SK-N-SH treated with all-trans-retinoic acid at 6 μM for 48 hours (cell line): Measurements from ENCODE around the gene SNAP91.

Source experiments
- ATAC-seq: fragments of 200-7000 bp; cut with Tn5 transposase; 3 replicates; pipeline ENCODE4 v1.9.1; 2020; ENCODE audit warnings: mild to moderate bottlenecking, moderate library complexity
- ARNTL ChIP-seq: fragments of 450-650 bp; formaldehyde crosslinking; IDR thresholded peaks from 2 replicates; pipeline ENCODE4 v1.5.0; 2020; ENCODE audit warnings: low read depth, mild to moderate bottlenecking, moderate library complexity, borderline replicate concordance
- BACH2 ChIP-seq: fragments of 250-450 bp; sonication (Bioruptor Pico); IDR thresholded peaks from 2 replicates; pipeline ENCODE4 v1.9.0; 2021; ENCODE audit warnings: mild to moderate bottlenecking, borderline replicate concordance
- CREB5 ChIP-seq: fragments of 250-450 bp; sonication (Bioruptor Pico); IDR thresholded peaks from 2 replicates; pipeline ENCODE4 v1.5.1; 2020; ENCODE audit warnings: low read depth, mild to moderate bottlenecking, moderate library complexity
- CSDC2 ChIP-seq: fragments of 250-450 bp; sonication (Bioruptor Pico); IDR thresholded peaks from 2 replicates; pipeline ENCODE4 v1.5.0; 2020; ENCODE audit warnings: mild to moderate bottlenecking, moderate library complexity
- ESRRG ChIP-seq: fragments of 250-450 bp; sonication (Bioruptor Pico); IDR thresholded peaks from 2 replicates; pipeline ENCODE4 v1.6.1; 2021; ENCODE audit warnings: mild to moderate bottlenecking
- GLIS3 ChIP-seq: fragments of 250-450 bp; sonication (Bioruptor Pico); IDR thresholded peaks from 2 replicates; pipeline ENCODE4 v1.5.0; 2020; ENCODE audit warnings: mild to moderate bottlenecking, moderate library complexity
- ISL1 ChIP-seq: fragments of 250-450 bp; sonication (Bioruptor Pico); IDR thresholded peaks from 2 replicates; pipeline ENCODE4 v2.1.2; 2022; ENCODE audit warnings: mild to moderate bottlenecking, moderate library complexity
- OSR1 ChIP-seq: fragments of 250-450 bp; sonication (Bioruptor Pico); IDR thresholded peaks from 2 replicates; pipeline ENCODE4 v1.8.0; 2022; ENCODE audit warnings: moderate library complexity, mild to moderate bottlenecking, inconsistent platforms
- POU6F1 ChIP-seq: fragments of 250-450 bp; sonication (Bioruptor Pico); IDR thresholded peaks from 2 replicates; pipeline ENCODE4 v1.8.0; 2021; ENCODE audit warnings: low read depth, mild to moderate bottlenecking, moderate library complexity, borderline replicate concordance
- RARB ChIP-seq: fragments of 250-450 bp; sonication (Bioruptor Pico); IDR thresholded peaks from 2 replicates; pipeline ENCODE4 v1.8.0; 2021; ENCODE audit warnings: mild to moderate bottlenecking, moderate library complexity
- SNAI2 ChIP-seq: fragments of 250-450 bp; sonication (Bioruptor Pico); IDR thresholded peaks from 2 replicates; pipeline ENCODE4 v1.5.0; 2020; ENCODE audit warnings: mild to moderate bottlenecking, moderate library complexity
- TCF4 ChIP-seq: fragments of 250-450 bp; sonication (Bioruptor Pico); IDR thresholded peaks from 2 replicates; pipeline ENCODE4 v1.8.0; 2021; ENCODE audit warnings: mild to moderate bottlenecking, moderate library complexity, borderline replicate concordance
- TOX ChIP-seq: fragments of 250-450 bp; sonication (Bioruptor Pico); IDR thresholded peaks from 2 replicates; pipeline ENCODE4 v1.8.0; 2021; ENCODE audit warnings: mild to moderate bottlenecking, moderate library complexity, borderline replicate concordance
- TSHZ2 ChIP-seq: fragments of 250-450 bp; sonication (Bioruptor Pico); IDR thresholded peaks from 2 replicates; pipeline ENCODE4 v1.5.0; 2020; ENCODE audit warnings: mild to moderate bottlenecking, moderate library complexity
- ZFP3 ChIP-seq: fragments of 250-450 bp; sonication (Bioruptor Pico); IDR thresholded peaks from 2 replicates; pipeline ENCODE4 v1.5.0; 2020; ENCODE audit warnings: mild to moderate bottlenecking, moderate library complexity
- ZFP30 ChIP-seq: fragments of 450-650 bp; formaldehyde crosslinking; IDR thresholded peaks from 2 replicates; pipeline ENCODE4 v1.5.0; 2022; ENCODE audit warnings: mild to moderate bottlenecking, moderate library complexity
- ZNF70 ChIP-seq: fragments of 450-650 bp; formaldehyde crosslinking; IDR thresholded peaks from 2 replicates; pipeline ENCODE4 v1.5.0; 2020; ENCODE audit warnings: mild to moderate bottlenecking, moderate library complexity
- ZNF8 ChIP-seq: fragments of 450-650 bp; formaldehyde crosslinking; IDR thresholded peaks from 2 replicates; pipeline ENCODE4 v1.5.0; 2020; ENCODE audit warnings: mild to moderate bottlenecking, moderate library complexity
- TF ChIP-seq, protein P1 (sequence below): fragments of 250-450 bp; sonication (Bioruptor Pico); IDR thresholded peaks from 2 replicates; pipeline ENCODE4 v1.8.0; 2020; ENCODE audit warnings: mild to moderate bottlenecking, moderate library complexity, borderline replicate concordance

Gene SNAP91

DNA sequence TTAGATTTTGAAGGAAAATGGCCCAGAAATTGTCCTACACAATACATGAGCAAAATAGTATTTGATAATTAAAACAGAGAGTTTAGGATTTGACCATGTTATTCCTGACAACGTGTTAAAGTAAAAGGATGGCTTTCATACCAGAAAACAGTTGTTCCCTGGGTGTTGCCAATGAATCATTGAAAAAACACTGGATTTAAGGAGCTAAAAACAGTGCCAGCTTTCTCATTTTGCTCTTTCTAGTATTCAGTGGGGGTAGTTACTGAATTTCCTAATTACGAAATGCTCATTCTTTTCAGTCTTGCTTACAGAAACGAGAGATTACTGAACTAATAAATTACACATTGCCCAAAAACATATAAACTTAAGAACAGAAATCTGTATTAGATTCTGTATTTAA, 26.6 kb upstream of the SNAP91 start:
- no peak for ATAC-seq
- TF ChIP-seq TCF4 (CRISPR knock-in tag) = no peak
- TF ChIP-seq GLIS3 (CRISPR knock-in tag) = no peak
- TF ChIP-seq, protein P1, sequence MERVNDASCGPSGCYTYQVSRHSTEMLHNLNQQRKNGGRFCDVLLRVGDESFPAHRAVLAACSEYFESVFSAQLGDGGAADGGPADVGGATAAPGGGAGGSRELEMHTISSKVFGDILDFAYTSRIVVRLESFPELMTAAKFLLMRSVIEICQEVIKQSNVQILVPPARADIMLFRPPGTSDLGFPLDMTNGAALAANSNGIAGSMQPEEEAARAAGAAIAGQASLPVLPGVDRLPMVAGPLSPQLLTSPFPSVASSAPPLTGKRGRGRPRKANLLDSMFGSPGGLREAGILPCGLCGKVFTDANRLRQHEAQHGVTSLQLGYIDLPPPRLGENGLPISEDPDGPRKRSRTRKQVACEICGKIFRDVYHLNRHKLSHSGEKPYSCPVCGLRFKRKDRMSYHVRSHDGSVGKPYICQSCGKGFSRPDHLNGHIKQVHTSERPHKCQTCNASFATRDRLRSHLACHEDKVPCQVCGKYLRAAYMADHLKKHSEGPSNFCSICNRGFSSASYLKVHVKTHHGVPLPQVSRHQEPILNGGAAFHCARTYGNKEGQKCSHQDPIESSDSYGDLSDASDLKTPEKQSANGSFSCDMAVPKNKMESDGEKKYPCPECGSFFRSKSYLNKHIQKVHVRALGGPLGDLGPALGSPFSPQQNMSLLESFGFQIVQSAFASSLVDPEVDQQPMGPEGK (CRISPR knock-in tag) = no peak
- TF ChIP-seq CSDC2 (CRISPR knock-in tag) = no peak
- TF ChIP-seq BACH2 (CRISPR knock-in tag) = no peak
- no peak for TF ChIP-seq TOX (CRISPR knock-in tag)
- TF ChIP-seq ARNTL (CRISPR knock-in tag) = no peak
- TF ChIP-seq ISL1 (CRISPR knock-in tag) = no peak
- TF ChIP-seq OSR1 (CRISPR knock-in tag) = no peak
- TF ChIP-seq POU6F1 = no peak

DNA sequence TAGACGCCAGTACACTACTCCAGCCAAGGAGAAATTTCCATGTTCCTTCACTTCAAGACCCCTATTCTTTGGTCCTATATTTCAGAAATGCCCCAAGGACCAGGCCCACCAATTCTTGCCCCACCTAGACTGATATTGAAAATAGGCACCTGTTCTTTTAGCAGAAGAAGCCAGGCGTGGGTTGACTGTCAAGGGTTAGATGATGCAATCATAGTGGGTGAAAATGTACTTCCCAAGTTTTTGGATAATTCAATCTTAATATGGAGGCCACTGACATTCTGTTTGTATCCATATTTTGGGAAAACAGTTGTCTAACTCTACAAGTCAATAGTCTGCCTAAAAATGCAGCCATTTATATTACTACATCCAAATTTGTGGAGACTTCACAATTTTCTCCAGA, 21.0 kb upstream of the SNAP91 start:
- ATAC-seq = no peak
- TF ChIP-seq TCF4 (CRISPR knock-in tag) (no peak), CSDC2 (CRISPR knock-in tag) (no peak), ZFP30 (CRISPR knock-in tag) (no peak), ZNF70 (CRISPR knock-in tag) (no peak), ZFP3 (CRISPR knock-in tag) (no peak), BACH2 (CRISPR knock-in tag) (no peak), ESRRG (CRISPR knock-in tag) (no peak), GLIS3 (CRISPR knock-in tag) (no peak), TSHZ2 (CRISPR knock-in tag) (no peak), RARB (CRISPR knock-in tag) (no peak), ARNTL (CRISPR knock-in tag) (no peak), CREB5 (CRISPR knock-in tag) (no peak), POU6F1 (no peak), SNAI2 (CRISPR knock-in tag) (no peak)
- TF ChIP-seq, protein P1 (CRISPR knock-in tag) = no peak

DNA sequence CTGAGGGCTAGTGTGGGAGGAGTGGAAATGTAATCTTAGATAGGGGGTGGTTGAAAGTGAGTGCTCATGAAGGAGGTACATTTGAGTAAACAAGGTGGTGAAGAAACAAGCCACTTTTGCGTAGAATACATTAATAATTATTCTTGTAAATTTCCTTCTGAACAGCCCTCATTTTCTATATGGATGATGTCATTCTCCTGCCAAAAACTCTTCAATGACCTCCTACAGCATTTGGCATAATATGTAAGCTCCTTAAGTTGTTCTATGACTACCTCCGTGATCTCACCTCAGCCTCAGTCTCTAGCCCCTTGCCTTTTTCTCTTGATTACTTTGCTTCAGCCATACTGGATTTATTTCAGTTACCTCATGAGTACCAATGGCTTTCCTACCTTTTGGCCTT, 14.0 kb upstream of the SNAP91 start:
- ATAC-seq = no peak
- TF ChIP-seq CREB5 (CRISPR knock-in tag) = no peak
- TF ChIP-seq ZFP3 (CRISPR knock-in tag) = no peak
- no peak for TF ChIP-seq ZNF8 (CRISPR knock-in tag)
- TF ChIP-seq CSDC2 (CRISPR knock-in tag) = no peak
